CD14-positive monocyte (primary cell): ENCODE results near the gene ING4. TPM values are rescaled to one million over a fixed set of nuclear protein-coding genes. Genes with fewer than 3 reads are reported as not detected.

Experiments used
- DNase-seq, 3 donors: peaks; one replicate each; pipeline ENCODE4 v3.0.0-alpha.2; 2011 to 2022
- H2AFZ ChIP-seq: 2 replicates; pipeline ENCODE4 v1.6.0; 2012; ENCODE audit warnings: mild to moderate bottlenecking, low read depth, low read length, inconsistent platforms; ENCODE audit not compliant: insufficient read depth, poor library complexity, severe bottlenecking
- H3K27ac ChIP-seq, 2 donors: 1 replicate in 1 of 2; 2 replicates in 1 of 2; pipeline ENCODE4 v1.5.1; 2012 to 2013; ENCODE audit warnings: low read length in 2 of 2, control low read depth in 1 of 2, inconsistent platforms in 1 of 2, low read depth in 1 of 2, mild to moderate bottlenecking in 1 of 2
- H3K27me3 ChIP-seq, 2 donors: one replicate each; pipeline versions ENCODE4 v1.6.0 to v1.6.1; 2011 to 2013; ENCODE audit warnings: low read length in 2 of 2; ENCODE audit not compliant: control insufficient read depth in 2 of 2, insufficient read depth in 2 of 2
- H3K36me3 ChIP-seq, 2 donors: replicated peaks in 1 of 2; 1 replicate in 1 of 2; 2 replicates in 1 of 2; pipeline versions ENCODE4 v1.5.1 to v1.6.1; 2012 to 2013; ENCODE audit warnings: low read length in 2 of 2, control low read depth in 1 of 2, inconsistent platforms in 1 of 2, mild to moderate bottlenecking in 1 of 2; ENCODE audit not compliant: insufficient read depth in 2 of 2, control insufficient read depth in 1 of 2
- H3K4me1 ChIP-seq, 2 donors: 1 replicate in 1 of 2; 2 replicates in 1 of 2; pipeline versions ENCODE4 v1.5.1 to v1.6.1; 2012 to 2013; ENCODE audit warnings: low read length in 2 of 2, control low read depth in 1 of 2, inconsistent platforms in 1 of 2, mild to moderate bottlenecking in 1 of 2, moderate library complexity in 1 of 2; ENCODE audit not compliant: insufficient read depth in 2 of 2, control insufficient read depth in 1 of 2
- H3K4me2 ChIP-seq: replicated peaks from 2 replicates; pipeline ENCODE3; 2012; ENCODE audit warnings: low read length, moderate library complexity, mild to moderate bottlenecking; ENCODE audit not compliant: poor library complexity, severe bottlenecking; ENCODE audit errors: extremely low read depth
- H3K4me3 ChIP-seq, 3 experiments: fragments of 200-600 bp in 1 of 3; sonication (generic) in 1 of 3; replicated peaks in 1 of 3; 1 replicate in 2 of 3; 2 replicates in 1 of 3; pipeline ENCODE4 v1.5.1; 2011 to 2013; ENCODE audit warnings: low read length in 3 of 3, mild to moderate bottlenecking in 3 of 3, control low read depth in 2 of 3, low read depth in 2 of 3, inconsistent platforms in 1 of 3, moderate library complexity in 1 of 3
- H3K79me2 ChIP-seq: 2 replicates; pipeline ENCODE4 v1.6.0; 2012; ENCODE audit warnings: mild to moderate bottlenecking, control low read depth, inconsistent platforms, low read length, moderate library complexity; ENCODE audit not compliant: insufficient read depth
- H3K9ac ChIP-seq: 2 replicates; pipeline ENCODE4 v1.6.0; 2017; ENCODE audit warnings: low read length, mild to moderate bottlenecking; ENCODE audit not compliant: insufficient read depth, poor library complexity, severe bottlenecking
- H3K9me3 ChIP-seq, 2 donors: replicated peaks in 1 of 2; 1 replicate in 1 of 2; 2 replicates in 1 of 2; pipeline versions ENCODE4 v1.5.1 to v1.6.1; 2012 to 2013; ENCODE audit warnings: low read length in 2 of 2, control low read depth in 1 of 2; ENCODE audit not compliant: control insufficient read depth in 1 of 2, insufficient read depth in 1 of 2
- H4K20me1 ChIP-seq: 2 replicates; pipeline ENCODE4 v1.6.0; 2012; ENCODE audit warnings: mild to moderate bottlenecking, low read length, control low read depth, moderate library complexity; ENCODE audit not compliant: insufficient read depth
- H3K27ac Mint-ChIP-seq, 7 donors: one replicate each; pipeline ENCODE4 v1.8.0; 2020; ENCODE audit warnings: mild to moderate bottlenecking in 7 of 7, mixed read lengths in 7 of 7, moderate library complexity in 6 of 7, inconsistent platforms in 2 of 7
- H3K27me3 Mint-ChIP-seq, 3 donors: one replicate each; pipeline ENCODE4 v1.8.0; 2021 to 2022; ENCODE audit warnings: low read depth in 3 of 3, mild to moderate bottlenecking in 3 of 3, mixed read lengths in 3 of 3, moderate library complexity in 3 of 3, inconsistent platforms in 1 of 3
- H3K36me3 Mint-ChIP-seq, 2 donors: one replicate each; pipeline ENCODE4 v1.8.0; 2020; ENCODE audit warnings: mixed read lengths in 2 of 2, inconsistent platforms in 1 of 2, mild to moderate bottlenecking in 1 of 2
- H3K4me1 Mint-ChIP-seq: one replicate; pipeline ENCODE4 v1.8.0; 2020; ENCODE audit warnings: mild to moderate bottlenecking, mixed read lengths
- H3K4me3 Mint-ChIP-seq, 2 donors: one replicate each; pipeline ENCODE4 v1.8.0; 2020; ENCODE audit warnings: mild to moderate bottlenecking in 2 of 2, mixed read lengths in 2 of 2, moderate library complexity in 1 of 2
- H3K9me3 Mint-ChIP-seq, 7 donors: one replicate each; pipeline ENCODE4 v1.8.0; 2020 to 2022; ENCODE audit warnings: mixed read lengths in 7 of 7, mild to moderate bottlenecking in 6 of 7, moderate library complexity in 6 of 7, inconsistent platforms in 2 of 7
- CTCF ChIP-seq: fragments of 200-600 bp; IDR thresholded peaks from one replicate; pipeline ENCODE4 v1.8.0; 2022; ENCODE audit warnings: antibody characterized with exemption, mild to moderate bottlenecking
- WGBS: methylation state at CpG from one replicate; pipeline ENCODE4 v1.1.5; 2013; ENCODE audit warnings: missing lambda C conversion rate; ENCODE audit not compliant: insufficient coverage; 5-methylcytosine and 5-hydroxymethylcytosine counted together
- intact Hi-C, 2 donors: fragments of 100-400 bp; cut with micrococcal nuclease; formaldehyde crosslinking; loops; one replicate each; pipeline versions ENCODE4 v1.15.0 to v1.15.1; 2023
- polyA plus RNA-seq, 3 donors: library from polyadenylated mRNA; depleted of rRNA in 1 of 3; unstranded in 2 of 3; stranded (reverse) in 1 of 3; fragments of 300-500 nt in 2 of 3; fragments of >200 nt in 1 of 3; fragmentation: Illumina TruSeq in 2 of 3; gene quantifications; 1 replicate in 2 of 3; 2 replicates in 1 of 3; pipeline ENCODE4 v1.2.3, GENCODE V29; 2012 to 2021

Gene ING4
- polyA plus RNA-seq, 3 donors: 62.2 to 67.1 (median 64.0) TPM

- Histone ChIP-seq H3K27me3 (peaks cover 43 to 52% of the 10 kb centered on the region in 2 donors), H4K20me1 (no peaks in the 10 kb centered on the region), H3K27ac (no peak overlapping the region), H3K9ac (no peak overlapping the region), H3K79me2 (no peaks in the 10 kb centered on the region), H3K9me3 (peaks cover 8 to 21% of the 10 kb centered on the region in 2 donors), H3K4me1 (peaks cover 7 to 12% of the 10 kb centered on the region in 2 donors), H3K4me2 (no peak overlapping the region), H2AFZ (no peak overlapping the region), H3K36me3 (no peaks in the 10 kb centered on the region), H3K4me3 (no peak overlapping the region)
- DNase-seq: peak in 2 of 3 donors; percentile 22 to 38
- WGBS: 78% methylated on average over 14 of the region's 17 CpGs
- Mint-ChIP-seq H3K4me3 (peak overlapping the region in 1 of 2 donors; percentile 74), H3K4me1 (peaks cover 26% of the 10 kb centered on the region), H3K27ac (no peak overlapping the region), H3K36me3 (peaks cover 3 to 11% of the 10 kb centered on the region in 2 donors), H3K9me3 (peaks cover 4 to 20% (median 14%) of the 10 kb centered on the region in 7 donors), H3K27me3 (peaks cover 60 to 76% (median 61%) of the 10 kb centered on the region in 3 donors)
- TF ChIP-seq CTCF: peak; percentile 58
- intact Hi-C loops: loop anchor here (5.0 to 10.0 kb wide), 2 partner anchors 53 to 80 kb away; partner anchors contain the start of gene ACRBP (in 1 of the 2)
These were observed 34.8 kb upstream of the ING4 start for GRCh38 chr12:6697584-6698351.

GRCh38 chr12:6696690-6697583 is 34.0 kb upstream of the ING4 start:
- Mint-ChIP-seq H3K4me1 (peaks cover 28% of the 10 kb centered on the region), H3K27me3 (peaks cover 52 to 67% (median 54%) of the 10 kb centered on the region in 3 donors), H3K27ac (no peak overlapping the region), H3K9me3 (peaks cover 4 to 19% (median 12%) of the 10 kb centered on the region in 7 donors), H3K36me3 (peaks cover 3 to 16% of the 10 kb centered on the region in 2 donors), H3K4me3 (peak overlapping the region in 1 of 2 donors; percentile 33)
- DNase-seq: no peak
- no peak overlapping the region for H3K4me2 ChIP-seq
- H3K4me1 ChIP-seq: peaks cover 7 to 12% of the 10 kb centered on the region in 2 donors
- H4K20me1 ChIP-seq: no peaks in the 10 kb centered on the region
- peaks cover 37 to 43% of the 10 kb centered on the region in 2 donors for H3K27me3 ChIP-seq
- H3K9ac ChIP-seq: no peak overlapping the region
- intact Hi-C loops: loop anchor here (5.0 to 10.0 kb wide), 2 partner anchors 52 to 80 kb away; partner anchors contain the start of gene ACRBP (in 1 of the 2)
- no peaks in the 10 kb centered on the region for H3K36me3 ChIP-seq
- TF ChIP-seq CTCF: no peak
- peaks cover 8 to 21% of the 10 kb centered on the region in 2 donors for H3K9me3 ChIP-seq
- 81% methylated on average over 11 of the region's 17 CpGs for WGBS
- no peaks in the 10 kb centered on the region for H3K79me2 ChIP-seq
- H2AFZ ChIP-seq: no peak overlapping the region
- no peak overlapping the region for H3K4me3 ChIP-seq
- no peak overlapping the region for H3K27ac ChIP-seq
